Measurements from ENCODE around the gene PLET1. TPM values are rescaled to one million over a fixed set of nuclear protein-coding genes. Genes with fewer than 3 reads are reported as not detected.

The PLET1 gene
- total RNA-seq, 1 donor from 2014 or later: not detected

DNA sequence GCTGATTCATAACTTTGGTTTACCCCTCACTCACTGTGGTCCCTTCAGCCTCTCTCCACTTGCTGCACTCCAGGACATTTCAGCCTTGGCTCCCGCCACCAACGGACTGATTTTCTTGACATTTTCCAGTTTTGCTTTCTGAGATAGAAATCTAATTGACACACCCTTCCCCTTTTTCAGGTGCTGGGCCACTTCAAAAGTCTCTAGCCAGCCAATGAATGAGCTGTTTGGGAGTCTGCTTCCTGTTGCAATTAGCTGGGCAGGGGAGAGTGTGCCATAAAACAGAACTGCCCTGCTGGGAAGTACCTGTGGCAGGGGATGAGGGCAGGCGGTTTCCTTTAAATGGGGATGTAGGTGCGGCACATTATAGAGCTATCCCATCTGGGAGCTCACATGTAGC is 21.1 kb upstream of the PLET1 start:
- no peak overlapping the region for H3K9ac ChIP-seq (ENCODE audit: low read length)
- no peak overlapping the region for H3K27ac ChIP-seq (ENCODE audit: low read depth, low read length)
- no peak for DNase-seq (ENCODE audit: low read depth)
- no peak overlapping the region for H3K27ac Mint-ChIP-seq (ENCODE audit: unreplicated experiment)
- no peak overlapping the region for H3K4me3 ChIP-seq (ENCODE audit: insufficient read depth, low read depth, low read length)
- H3K27me3 ChIP-seq (ENCODE audit: insufficient read depth, low read length): peaks cover 3% of the 10 kb centered on the region
- FAIRE-seq: no peak
- H3K27me3 Mint-ChIP-seq (ENCODE audit: low read depth, unreplicated experiment): peaks cover 10% of the 10 kb centered on the region
- no peaks in the 10 kb centered on the region for H3K9me3 ChIP-seq (ENCODE audit: insufficient read depth, low read depth, low read length)
- peaks cover 11% of the 10 kb centered on the region for H3K4me1 ChIP-seq (ENCODE audit: insufficient read depth, low read length)
- TF ChIP-seq, protein P1, sequence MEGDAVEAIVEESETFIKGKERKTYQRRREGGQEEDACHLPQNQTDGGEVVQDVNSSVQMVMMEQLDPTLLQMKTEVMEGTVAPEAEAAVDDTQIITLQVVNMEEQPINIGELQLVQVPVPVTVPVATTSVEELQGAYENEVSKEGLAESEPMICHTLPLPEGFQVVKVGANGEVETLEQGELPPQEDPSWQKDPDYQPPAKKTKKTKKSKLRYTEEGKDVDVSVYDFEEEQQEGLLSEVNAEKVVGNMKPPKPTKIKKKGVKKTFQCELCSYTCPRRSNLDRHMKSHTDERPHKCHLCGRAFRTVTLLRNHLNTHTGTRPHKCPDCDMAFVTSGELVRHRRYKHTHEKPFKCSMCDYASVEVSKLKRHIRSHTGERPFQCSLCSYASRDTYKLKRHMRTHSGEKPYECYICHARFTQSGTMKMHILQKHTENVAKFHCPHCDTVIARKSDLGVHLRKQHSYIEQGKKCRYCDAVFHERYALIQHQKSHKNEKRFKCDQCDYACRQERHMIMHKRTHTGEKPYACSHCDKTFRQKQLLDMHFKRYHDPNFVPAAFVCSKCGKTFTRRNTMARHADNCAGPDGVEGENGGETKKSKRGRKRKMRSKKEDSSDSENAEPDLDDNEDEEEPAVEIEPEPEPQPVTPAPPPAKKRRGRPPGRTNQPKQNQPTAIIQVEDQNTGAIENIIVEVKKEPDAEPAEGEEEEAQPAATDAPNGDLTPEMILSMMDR (IDR thresholded peaks at IDR 0.05; ENCODE audit: insufficient read depth, low read depth, low read length): no peak
- no peak for TF ChIP-seq EZH2 (IDR thresholded peaks at IDR 0.05; ENCODE audit: insufficient read depth, low read length)
- H3K4me1 Mint-ChIP-seq (ENCODE audit: low read depth, unreplicated experiment): peaks cover 34% of the 10 kb centered on the region
- no peaks in the 10 kb centered on the region for H3K36me3 ChIP-seq (ENCODE audit: insufficient read depth, low read length)
- H3K79me2 ChIP-seq (ENCODE audit: insufficient read depth, low read length): no peaks in the 10 kb centered on the region
- H2AFZ ChIP-seq (ENCODE audit: low read depth, low read length): no peak overlapping the region
- no peaks in the 10 kb centered on the region for H3K9me3 Mint-ChIP-seq (ENCODE audit: unreplicated experiment)
- H4K20me1 ChIP-seq (ENCODE audit: insufficient read depth, low read length): no peaks in the 10 kb centered on the region
- H3K4me3 Mint-ChIP-seq (ENCODE audit: unreplicated experiment): no peak overlapping the region
- no peaks in the 10 kb centered on the region for H3K36me3 Mint-ChIP-seq (ENCODE audit: low read depth, unreplicated experiment)
- no peak overlapping the region for H3K4me2 ChIP-seq (ENCODE audit: low read length)

GRCh38 chr11:112280268-112281126 is 19.8 kb upstream of the PLET1 start:
- H3K27ac Mint-ChIP-seq (ENCODE audit: unreplicated experiment): peak overlapping the region; percentile 87

More at GRCh38 chr11:112280268-112281126, 19.8 kb upstream of the PLET1 start:
- Histone ChIP-seq H3K36me3 (ENCODE audit: insufficient read depth, low read length) (no peaks in the 10 kb centered on the region), H3K4me3 (ENCODE audit: insufficient read depth, low read depth, low read length) (peak overlapping the region; percentile 54), H3K9ac (ENCODE audit: low read length) (peak overlapping the region; percentile 50), H3K9me3 (ENCODE audit: insufficient read depth, low read depth, low read length) (no peaks in the 10 kb centered on the region), H2AFZ (ENCODE audit: low read depth, low read length) (peak overlapping the region; percentile 93), H3K27me3 (ENCODE audit: insufficient read depth, low read length) (peaks cover 3% of the 10 kb centered on the region), H4K20me1 (ENCODE audit: insufficient read depth, low read length) (no peaks in the 10 kb centered on the region), H3K4me2 (ENCODE audit: low read length) (peak overlapping the region; percentile 89), H3K4me1 (ENCODE audit: insufficient read depth, low read length) (peaks cover 6% of the 10 kb centered on the region), H3K27ac (ENCODE audit: low read depth, low read length) (no peak overlapping the region), H3K79me2 (ENCODE audit: insufficient read depth, low read length) (no peaks in the 10 kb centered on the region)
- Mint-ChIP-seq H3K27me3 (ENCODE audit: low read depth, unreplicated experiment) (peaks cover 7% of the 10 kb centered on the region), H3K4me1 (ENCODE audit: low read depth, unreplicated experiment) (peaks cover 32% of the 10 kb centered on the region), H3K36me3 (ENCODE audit: low read depth, unreplicated experiment) (no peaks in the 10 kb centered on the region), H3K4me3 (ENCODE audit: unreplicated experiment) (peak overlapping the region; percentile 25), H3K9me3 (ENCODE audit: unreplicated experiment) (no peaks in the 10 kb centered on the region)
- TF ChIP-seq, protein P1 (IDR thresholded peaks at IDR 0.05; ENCODE audit: insufficient read depth, low read depth, low read length): peak; percentile 74
- no peak for TF ChIP-seq EZH2 (IDR thresholded peaks at IDR 0.05; ENCODE audit: insufficient read depth, low read length)
- peak; percentile 74 for FAIRE-seq
- peak; percentile 65 for DNase-seq (ENCODE audit: low read depth)
